Mesenchymal stem cell (in vitro differentiated cells and primary cell): ENCODE results near the gene TEX54.

Source experiments
- DNase-seq: peaks from one replicate; pipeline ENCODE4 v3.0.0-alpha.2; 2013
- H2AFZ ChIP-seq: one replicate; pipeline ENCODE4 v1.6.1; 2013; ENCODE audit warnings: low read depth, mild to moderate bottlenecking, control low read depth, inconsistent platforms, low read length, moderate library complexity
- H2AK5ac ChIP-seq: 2 replicates; pipeline ENCODE4 v1.6.1; 2013; ENCODE audit warnings: low read length, moderate library complexity, mild to moderate bottlenecking, inconsistent platforms; ENCODE audit not compliant: severe bottlenecking
- H2BK120ac ChIP-seq: one replicate; pipeline ENCODE4 v1.6.1; 2013; ENCODE audit warnings: low read depth, mild to moderate bottlenecking, inconsistent platforms, low read length, moderate library complexity
- H2BK12ac ChIP-seq, 2 experiments: one replicate each; pipeline ENCODE4 v1.6.1; 2013; ENCODE audit warnings: inconsistent platforms in 2 of 2, low read length in 2 of 2, mild to moderate bottlenecking in 2 of 2, moderate library complexity in 2 of 2, control low read depth in 1 of 2
- H2BK15ac ChIP-seq: one replicate; pipeline ENCODE4 v1.6.1; 2013; ENCODE audit warnings: mild to moderate bottlenecking, low read depth, inconsistent platforms; ENCODE audit not compliant: poor library complexity, severe bottlenecking
- H2BK5ac ChIP-seq: 2 replicates; pipeline ENCODE4 v1.6.1; 2013; ENCODE audit warnings: low read depth, mild to moderate bottlenecking, low read length, control low read depth, inconsistent platforms; ENCODE audit not compliant: poor library complexity, severe bottlenecking
- H3K14ac ChIP-seq, 2 experiments: one replicate each; pipeline ENCODE4 v1.6.1; 2013; ENCODE audit warnings: inconsistent platforms in 2 of 2, low read length in 2 of 2, control low read depth in 1 of 2, mild to moderate bottlenecking in 1 of 2, moderate library complexity in 1 of 2
- H3K18ac ChIP-seq, 2 experiments: one replicate each; pipeline ENCODE4 v1.6.1; 2013; ENCODE audit warnings: inconsistent platforms in 2 of 2, low read length in 2 of 2, control low read depth in 1 of 2, low read depth in 1 of 2, mild to moderate bottlenecking in 1 of 2
- H3K23ac ChIP-seq, 2 experiments: one replicate each; pipeline ENCODE4 v1.6.1; 2013; ENCODE audit warnings: inconsistent platforms in 2 of 2, low read length in 2 of 2, mild to moderate bottlenecking in 2 of 2, moderate library complexity in 2 of 2, control low read depth in 1 of 2
- H3K27ac ChIP-seq: 2 replicates; pipeline ENCODE4 v1.5.1; 2013; ENCODE audit warnings: mild to moderate bottlenecking, moderate library complexity, low read length, control low read depth, inconsistent platforms; ENCODE audit not compliant: poor library complexity, severe bottlenecking
- H3K27me3 ChIP-seq, 2 experiments: 2 replicates each; pipeline versions ENCODE4 v1.6.1 to v1.7.0; 2013; ENCODE audit warnings: low read length in 2 of 2, mild to moderate bottlenecking in 2 of 2, moderate library complexity in 2 of 2, control low read depth in 1 of 2, inconsistent platforms in 1 of 2; ENCODE audit not compliant: control insufficient read depth in 1 of 2, insufficient read depth in 1 of 2
- H3K36me3 ChIP-seq, 2 experiments: 2 replicates each; pipeline versions ENCODE4 v1.6.1 to v1.7.0; 2013; ENCODE audit warnings: low read length in 2 of 2, control low read depth in 1 of 2, inconsistent platforms in 1 of 2, low read depth in 1 of 2, mild to moderate bottlenecking in 1 of 2; ENCODE audit not compliant: insufficient read depth in 2 of 2, control insufficient read depth in 1 of 2
- H3K4ac ChIP-seq, 2 experiments: one replicate each; pipeline ENCODE4 v1.6.1; 2013; ENCODE audit warnings: inconsistent platforms in 2 of 2, low read length in 2 of 2, mild to moderate bottlenecking in 2 of 2, moderate library complexity in 2 of 2, control low read depth in 1 of 2, low read depth in 1 of 2
- H3K4me1 ChIP-seq: 2 replicates; pipeline ENCODE4 v1.6.1; 2013; ENCODE audit warnings: low read depth, low read length, control low read depth; ENCODE audit not compliant: control insufficient read depth, insufficient read depth
- H3K4me2 ChIP-seq: 2 replicates; pipeline ENCODE4 v1.6.1; 2013; ENCODE audit warnings: low read length, mild to moderate bottlenecking, inconsistent platforms; ENCODE audit not compliant: poor library complexity, severe bottlenecking
- H3K4me3 ChIP-seq, 2 experiments: 2 replicates each; pipeline versions ENCODE4 v1.5.1 to v1.7.0; 2013; ENCODE audit warnings: low read length in 2 of 2, mild to moderate bottlenecking in 2 of 2, control low read depth in 1 of 2, low read depth in 1 of 2; ENCODE audit not compliant: insufficient read depth in 1 of 2
- H3K79me1 ChIP-seq: replicated peaks from 2 replicates; pipeline ENCODE4 v1.6.1; 2013; ENCODE audit warnings: mild to moderate bottlenecking, control low read depth, low read length, inconsistent platforms; ENCODE audit not compliant: poor library complexity, severe bottlenecking
- H3K9ac ChIP-seq: 2 replicates; pipeline ENCODE4 v1.7.0; 2013; ENCODE audit warnings: mild to moderate bottlenecking, low read length, moderate library complexity
- H3K9me3 ChIP-seq: 2 replicates; pipeline ENCODE4 v1.7.0; 2013; ENCODE audit warnings: mild to moderate bottlenecking, low read length; ENCODE audit not compliant: control insufficient read depth
- H4K8ac ChIP-seq: one replicate; pipeline ENCODE4 v1.6.1; 2013; ENCODE audit warnings: inconsistent platforms, mild to moderate bottlenecking, low read length, moderate library complexity
- H4K91ac ChIP-seq: one replicate; pipeline ENCODE4 v1.6.1; 2013; ENCODE audit warnings: mild to moderate bottlenecking, low read length, inconsistent platforms
- WGBS: methylation state at CpG from one replicate; pipeline ENCODE4 v1.1.7; 2013; ENCODE audit warnings: mixed read lengths; 5-methylcytosine and 5-hydroxymethylcytosine counted together

Gene TEX54

GRCh38 chr11:62876712-62877111, 44.1 kb upstream of the TEX54 start:
- Histone ChIP-seq H3K4me3 (no peak overlapping the region), H3K27me3 (no peaks in the 10 kb centered on the region), H2BK5ac (no peak overlapping the region), H2BK12ac (no peak overlapping the region), H2AK5ac (no peak overlapping the region), H3K36me3 (no peaks in the 10 kb centered on the region), H3K14ac (no peak overlapping the region), H3K4ac (no peak overlapping the region), H3K18ac (no peak overlapping the region), H2AFZ (no peak overlapping the region), H3K23ac (no peak overlapping the region), H3K9ac (no peak overlapping the region), H3K79me1 (peaks cover 7% of the 10 kb centered on the region), H2BK120ac (no peak overlapping the region), H3K4me1 (peaks cover 10% of the 10 kb centered on the region), H3K9me3 (no peaks in the 10 kb centered on the region), H3K4me2 (no peak overlapping the region), H4K8ac (no peak overlapping the region), H3K27ac (no peak overlapping the region), H2BK15ac (no peak overlapping the region), H4K91ac (no peak overlapping the region)
- 98% methylated on average over 5 of the region's 6 CpGs for WGBS
- no peak for DNase-seq

- H3K36me3 ChIP-seq, result no peaks in the 10 kb centered on the region
- H4K91ac ChIP-seq, result no peak overlapping the region
- peaks cover 10% of the 10 kb centered on the region for H3K4me1 ChIP-seq
- H3K18ac ChIP-seq, result no peak overlapping the region
- H3K4ac ChIP-seq, result no peak overlapping the region
- no peaks in the 10 kb centered on the region for H3K27me3 ChIP-seq
- H3K9ac ChIP-seq, result no peak overlapping the region
- no peak overlapping the region for H4K8ac ChIP-seq
- H3K9me3 ChIP-seq, result no peaks in the 10 kb centered on the region
- peaks cover 7% of the 10 kb centered on the region for H3K79me1 ChIP-seq
- no peak overlapping the region for H2BK15ac ChIP-seq
- H2AK5ac ChIP-seq, result no peak overlapping the region
- 88% methylated on average over 6 of the region's 7 CpGs for WGBS
- H3K23ac ChIP-seq, result no peak overlapping the region
- H3K4me2 ChIP-seq, result no peak overlapping the region
- no peak overlapping the region for H2BK120ac ChIP-seq
- DNase-seq, result no peak
- H2AFZ ChIP-seq, result no peak overlapping the region
- H3K4me3 ChIP-seq, result no peak overlapping the region
- no peak overlapping the region for H3K14ac ChIP-seq
- H3K27ac ChIP-seq, result no peak overlapping the region
- no peak overlapping the region for H2BK12ac ChIP-seq
- no peak overlapping the region for H2BK5ac ChIP-seq
Observed at GRCh38 chr11:62875698-62876478, 43.2 kb upstream of the TEX54 start.

DNA sequence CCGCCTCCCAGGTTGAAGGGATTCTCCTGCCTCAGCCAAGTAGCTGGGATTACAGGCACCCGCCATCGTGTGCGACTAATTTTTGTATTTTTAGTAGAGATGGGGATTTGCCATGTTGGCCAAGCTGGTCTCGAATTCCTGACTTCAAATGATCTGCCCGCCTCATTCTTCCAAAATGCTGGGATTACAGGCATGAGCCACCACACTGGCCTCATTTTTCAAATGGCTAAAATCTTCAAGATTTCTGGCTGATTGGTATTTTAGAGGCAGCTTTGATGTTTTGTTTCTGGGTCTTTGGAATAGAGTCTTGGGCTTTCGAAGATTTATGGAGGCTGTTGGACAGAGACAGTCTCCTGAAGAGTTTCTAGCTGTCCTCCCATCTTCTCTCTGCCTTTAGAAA, 42.2 kb upstream of the TEX54 start:
- WGBS, result 100% methylated on average over 6 of the region's 7 CpGs
- no peak overlapping the region for H2AK5ac ChIP-seq

GRCh38 chr11:62865635-62866034, 33.0 kb upstream of the TEX54 start:
- H4K91ac ChIP-seq, result no peak overlapping the region
- no peaks in the 10 kb centered on the region for H3K9me3 ChIP-seq
- no peak overlapping the region for H2BK5ac ChIP-seq
- no peak overlapping the region for H3K4ac ChIP-seq
- H3K14ac ChIP-seq, result no peak overlapping the region
- H2BK15ac ChIP-seq, result no peak overlapping the region
- H3K27me3 ChIP-seq, result no peaks in the 10 kb centered on the region
- no peak overlapping the region for H2BK12ac ChIP-seq
- H3K23ac ChIP-seq, result no peak overlapping the region
- no peaks in the 10 kb centered on the region for H3K36me3 ChIP-seq
- H2AK5ac ChIP-seq, result no peak overlapping the region
- H3K27ac ChIP-seq, result no peak overlapping the region
- H3K79me1 ChIP-seq, result peaks cover 15% of the 10 kb centered on the region
- H3K4me1 ChIP-seq, result no peaks in the 10 kb centered on the region
- no peak overlapping the region for H3K4me3 ChIP-seq
- H2BK120ac ChIP-seq, result no peak overlapping the region
- no peak overlapping the region for H4K8ac ChIP-seq
- 84% methylated on average over 6 of the region's 6 CpGs for WGBS
- H3K4me2 ChIP-seq, result no peak overlapping the region
- H3K9ac ChIP-seq, result no peak overlapping the region
- no peak for DNase-seq
- H3K18ac ChIP-seq, result no peak overlapping the region
- no peak overlapping the region for H2AFZ ChIP-seq

More for the DNA sequence above, 42.2 kb upstream of the TEX54 start:
- H3K14ac ChIP-seq, result no peak overlapping the region
- H3K18ac ChIP-seq, result no peak overlapping the region
- no peaks in the 10 kb centered on the region for H3K27me3 ChIP-seq
- H4K8ac ChIP-seq, result no peak overlapping the region
- H2BK5ac ChIP-seq, result no peak overlapping the region
- H2BK120ac ChIP-seq, result no peak overlapping the region
- no peak overlapping the region for H2AFZ ChIP-seq
- no peak overlapping the region for H3K27ac ChIP-seq
- no peak overlapping the region for H3K23ac ChIP-seq
- no peak overlapping the region for H4K91ac ChIP-seq
- no peaks in the 10 kb centered on the region for H3K36me3 ChIP-seq
- no peak overlapping the region for H2BK15ac ChIP-seq
- peaks cover 8% of the 10 kb centered on the region for H3K4me1 ChIP-seq
- H2BK12ac ChIP-seq, result no peak overlapping the region
- H3K4ac ChIP-seq, result no peak overlapping the region
- H3K79me1 ChIP-seq, result peaks cover 7% of the 10 kb centered on the region
- no peak overlapping the region for H3K4me3 ChIP-seq
- DNase-seq, result no peak
- H3K9me3 ChIP-seq, result no peaks in the 10 kb centered on the region
- no peak overlapping the region for H3K4me2 ChIP-seq
- H3K9ac ChIP-seq, result no peak overlapping the region
